Subcutaneous adipose tissue (tissue), 4 donors: ENCODE results near the gene TMEM271. TPM values are rescaled to one million over a fixed set of nuclear protein-coding genes. Genes with fewer than 3 reads are reported as not detected.

Source experiments
- CTCF ChIP-seq: fragments of 450-650 bp; IDR thresholded peaks from one replicate; pipeline ENCODE4 v1.5.1; 2016; ENCODE audit warnings: low read depth, mild to moderate bottlenecking, control low read depth, antibody characterized with exemption, moderate library complexity
- total RNA-seq, 4 donors: library from RNA; depleted of rRNA; stranded (reverse); fragments of >200 nt; gene quantifications; one replicate each; pipeline ENCODE4 v1.1.0, GENCODE V29; 2016

TMEM271 gene
- total RNA-seq, result not detected

GRCh38 chr4:576245-576821, at the start of gene TMEM271:
TSS of gene TMEM271 (minus strand) at chr4:576295. CDS start at chr4:576062, 233 bp downstream.
- TF ChIP-seq CTCF, result no peak

- no peak for TF ChIP-seq CTCF
These were observed 49.6 kb upstream of the TMEM271 start for GRCh38 chr4:625631-626161.

- no peak for TF ChIP-seq CTCF
These were observed 48.9 kb upstream of the TMEM271 start, which contains the start of gene PDE6B for GRCh38 chr4:624705-625590. TSS of gene PDE6B (plus strand) at chr4:625573. CDS start at chr4:625627, 54 bp downstream.

GRCh38 chr4:623914-624566, 47.9 kb upstream of the TMEM271 start:
- no peak for TF ChIP-seq CTCF

- TF ChIP-seq CTCF, result no peak
These were observed 47.2 kb upstream of the TMEM271 start for GRCh38 chr4:622996-623913.

GRCh38 chr4:622071-622995, 46.2 kb upstream of the TMEM271 start:
- no peak for TF ChIP-seq CTCF
